ENCODE data around the gene SEMA3E.

GRCh38 chr7:83502636-83503035 lies 146.3 kb downstream of the SEMA3E start:
- TF ChIP-seq MXI1 (conservative IDR thresholded peaks at IDR 0.05; ENCODE audit: poor library complexity, severe bottlenecking) (no peak), POLR2AphosphoS5 (IDR thresholded peaks at IDR 0.05) (no peak), CTCF (IDR thresholded peaks at IDR 0.05; ENCODE audit: poor library complexity, severe bottlenecking) (no peak)

Measured in neural cell (in vitro differentiated cells).